Measurements from ENCODE around the gene SRGN.

The SRGN gene

DNA sequence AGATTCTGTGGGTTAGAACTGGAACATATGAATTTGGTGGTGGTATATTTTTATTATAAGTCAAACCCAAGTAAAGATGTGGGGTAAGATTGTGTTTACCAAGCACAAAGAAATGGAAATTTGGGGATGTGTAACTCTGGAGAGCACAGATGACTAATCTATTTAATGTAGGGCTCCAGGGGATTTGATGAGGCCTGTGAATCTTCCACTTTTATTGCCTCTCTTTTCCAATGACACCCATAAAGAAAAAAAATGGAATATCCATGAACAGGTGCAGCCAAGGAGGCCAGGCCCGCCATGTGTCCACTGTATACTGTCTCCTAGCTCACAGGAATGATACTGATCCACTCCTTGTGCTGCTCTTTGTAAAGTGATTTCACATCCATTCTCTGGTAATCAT is 2.8 kb downstream of the SRGN start:
- Mint-ChIP-seq H3K9me3 (no peaks in the 10 kb centered on the region), H3K27me3 (ENCODE audit: low read depth) (no peaks in the 10 kb centered on the region), H3K4me1 (ENCODE audit: low read depth) (peaks cover 54% of the 10 kb centered on the region), H3K36me3 (ENCODE audit: low read depth) (peaks cover 25% of the 10 kb centered on the region), H3K27ac (peak overlapping the region; percentile 99), H3K4me3 (peak overlapping the region; percentile 94)
- no peak for DNase-seq (ENCODE audit: low spot score)

DNA sequence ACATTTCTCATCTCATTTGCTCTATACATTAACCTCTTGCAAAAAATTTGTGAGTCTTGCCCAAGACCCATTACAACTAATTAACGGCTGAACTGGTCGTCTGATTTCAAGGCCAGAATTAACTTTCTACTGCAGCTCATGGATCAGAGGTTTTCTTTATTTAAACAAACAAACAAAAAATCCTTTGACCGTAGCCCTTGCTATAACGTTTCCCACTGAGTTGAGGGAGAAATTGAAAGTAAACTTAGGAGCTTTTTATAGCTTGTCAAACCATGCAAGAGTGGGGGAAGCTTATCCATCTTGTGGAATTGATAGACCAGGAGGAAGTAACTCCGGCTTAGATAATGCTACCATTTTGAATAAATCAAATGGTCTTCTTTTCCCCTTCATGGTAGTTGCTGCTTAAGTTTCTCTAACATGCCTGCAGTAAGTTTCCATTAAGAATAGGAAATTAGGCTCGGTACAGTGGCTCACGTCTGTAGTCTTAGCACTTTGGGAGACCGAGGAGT is 3.3 kb downstream of the SRGN start:
- H3K9me3 Mint-ChIP-seq = no peaks in the 10 kb centered on the region
- H3K27me3 Mint-ChIP-seq (ENCODE audit: low read depth) = no peaks in the 10 kb centered on the region
- no peak for DNase-seq (ENCODE audit: low spot score)
- peak overlapping the region; percentile 94 for H3K4me3 Mint-ChIP-seq
- H3K27ac Mint-ChIP-seq = peak overlapping the region; percentile 99
- H3K36me3 Mint-ChIP-seq (ENCODE audit: low read depth) = peaks cover 24% of the 10 kb centered on the region
- peaks cover 49% of the 10 kb centered on the region for H3K4me1 Mint-ChIP-seq (ENCODE audit: low read depth)

DNA sequence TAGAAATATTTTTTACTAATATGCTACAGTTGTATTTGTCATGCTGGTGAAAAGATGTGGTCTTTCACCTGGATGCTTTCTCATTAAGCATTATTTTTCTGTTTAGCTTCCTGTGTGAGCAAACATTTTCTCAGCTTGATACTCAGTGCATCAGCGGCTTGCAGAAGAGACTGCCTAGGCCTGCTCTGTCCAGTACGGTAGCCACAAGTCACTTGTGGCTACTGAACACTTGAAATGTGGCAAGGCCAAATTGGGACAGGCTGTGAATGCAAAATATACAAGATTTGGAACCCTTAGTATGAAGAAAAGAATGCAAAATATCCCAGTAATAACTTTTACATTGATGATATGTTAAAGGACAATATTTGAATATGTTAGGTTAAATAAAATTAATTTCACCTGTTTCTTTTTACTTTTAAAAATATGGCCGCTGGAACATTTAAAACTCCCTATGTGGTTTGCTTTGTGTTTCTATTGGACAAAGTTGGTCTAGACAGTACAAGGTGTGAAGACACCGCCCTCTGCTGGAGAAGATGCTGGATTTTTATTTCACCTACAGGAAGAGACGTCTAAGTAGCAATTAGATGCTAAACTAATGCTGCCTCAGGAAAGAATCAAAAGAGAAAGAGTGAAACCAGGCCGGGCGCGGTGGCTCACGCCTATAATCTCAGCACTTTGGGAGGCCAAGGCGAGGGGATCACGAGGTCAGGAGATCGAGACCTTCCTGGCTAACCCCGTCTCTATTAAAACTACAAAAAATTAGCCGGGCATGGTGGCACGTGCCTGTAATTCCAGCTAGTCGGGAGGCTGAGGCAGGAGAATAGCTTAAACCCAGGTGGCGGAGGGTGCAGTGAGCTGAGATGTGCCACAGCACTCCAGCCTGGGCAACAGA is 5.3 kb downstream of the SRGN start:
- Mint-ChIP-seq H3K9me3 (no peaks in the 10 kb centered on the region), H3K27me3 (ENCODE audit: low read depth) (no peaks in the 10 kb centered on the region), H3K36me3 (ENCODE audit: low read depth) (peaks cover 30% of the 10 kb centered on the region), H3K4me1 (ENCODE audit: low read depth) (peaks cover 38% of the 10 kb centered on the region), H3K4me3 (peak overlapping the region; percentile 43), H3K27ac (peak overlapping the region; percentile 86)
- DNase-seq (ENCODE audit: low spot score) = peak; percentile 73

DNA sequence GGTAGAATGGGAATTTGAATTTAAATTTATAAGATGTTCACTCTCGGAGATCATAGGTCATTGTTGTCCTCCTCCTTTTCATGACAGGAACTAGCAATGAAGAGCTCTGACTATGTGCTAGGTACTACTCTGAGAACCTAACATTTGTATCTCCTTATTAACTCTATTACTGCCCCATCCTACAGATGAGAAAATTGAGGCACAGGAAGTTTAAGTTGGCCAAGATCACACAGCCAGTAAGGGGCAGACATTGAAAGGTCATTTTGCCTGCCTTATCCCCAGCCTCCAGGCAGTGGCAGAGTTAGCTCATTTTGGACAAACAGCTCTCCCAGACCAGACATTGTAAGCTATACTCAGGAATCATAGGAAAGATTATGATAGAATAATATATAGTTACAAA is 6.0 kb downstream of the SRGN start:
- H3K4me3 Mint-ChIP-seq = no peak overlapping the region
- H3K36me3 Mint-ChIP-seq (ENCODE audit: low read depth) = peaks cover 29% of the 10 kb centered on the region
- H3K9me3 Mint-ChIP-seq = no peaks in the 10 kb centered on the region
- peaks cover 37% of the 10 kb centered on the region for H3K4me1 Mint-ChIP-seq (ENCODE audit: low read depth)
- peak overlapping the region; percentile 35 for H3K27ac Mint-ChIP-seq
- DNase-seq (ENCODE audit: low spot score) = no peak
- H3K27me3 Mint-ChIP-seq (ENCODE audit: low read depth) = no peaks in the 10 kb centered on the region

DNA sequence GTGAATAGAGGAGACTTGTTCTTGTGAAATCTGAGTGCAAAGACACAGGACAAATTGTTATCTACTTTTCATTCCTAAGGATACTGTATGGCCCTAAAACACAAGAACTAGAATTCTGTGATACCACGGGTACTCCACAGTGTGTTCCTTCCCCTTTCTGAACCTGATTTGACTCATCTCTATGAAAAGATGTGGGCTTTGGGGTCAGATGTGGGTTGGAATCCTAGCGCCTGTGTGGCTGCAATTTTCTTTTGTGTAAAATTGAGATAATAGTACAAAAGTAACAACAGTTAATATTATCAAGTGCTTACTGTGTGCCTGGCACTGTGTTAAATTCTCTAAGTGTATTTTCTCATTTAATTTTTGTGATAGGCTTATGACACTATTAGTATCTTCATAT is 8.1 kb downstream of the SRGN start:
- H3K27me3 Mint-ChIP-seq (ENCODE audit: low read depth) = no peaks in the 10 kb centered on the region
- no peak overlapping the region for H3K27ac Mint-ChIP-seq
- H3K36me3 Mint-ChIP-seq (ENCODE audit: low read depth) = peaks cover 25% of the 10 kb centered on the region
- no peaks in the 10 kb centered on the region for H3K9me3 Mint-ChIP-seq
- no peak overlapping the region for H3K4me3 Mint-ChIP-seq
- H3K4me1 Mint-ChIP-seq (ENCODE audit: low read depth) = peaks cover 27% of the 10 kb centered on the region
- no peak for DNase-seq (ENCODE audit: low spot score)

DNA sequence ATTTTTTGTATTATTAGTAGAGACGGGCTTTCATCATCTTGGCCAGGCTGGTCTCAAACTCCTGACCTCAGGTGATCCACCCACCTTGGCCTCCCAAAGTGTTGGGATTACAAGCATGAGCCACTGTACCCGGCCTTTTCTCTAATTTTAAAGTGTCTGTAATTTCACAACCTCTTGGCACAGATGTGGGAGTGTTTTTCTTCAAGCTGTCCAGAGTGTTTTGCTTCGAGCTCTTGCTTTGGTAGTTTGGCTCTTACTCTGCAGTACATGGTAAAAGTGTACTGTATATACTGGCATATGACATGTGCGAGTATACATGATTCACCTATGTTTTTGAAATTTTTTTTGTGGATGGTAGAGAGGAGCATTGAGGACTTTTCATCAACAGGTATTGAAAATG is 9.8 kb downstream of the SRGN start:
- H3K4me1 Mint-ChIP-seq (ENCODE audit: low read depth) = peaks cover 29% of the 10 kb centered on the region
- no peak overlapping the region for H3K27ac Mint-ChIP-seq
- no peaks in the 10 kb centered on the region for H3K9me3 Mint-ChIP-seq
- no peak for DNase-seq (ENCODE audit: low spot score)
- H3K4me3 Mint-ChIP-seq = no peak overlapping the region
- H3K27me3 Mint-ChIP-seq (ENCODE audit: low read depth) = no peaks in the 10 kb centered on the region
- H3K36me3 Mint-ChIP-seq (ENCODE audit: low read depth) = peaks cover 31% of the 10 kb centered on the region

DNA sequence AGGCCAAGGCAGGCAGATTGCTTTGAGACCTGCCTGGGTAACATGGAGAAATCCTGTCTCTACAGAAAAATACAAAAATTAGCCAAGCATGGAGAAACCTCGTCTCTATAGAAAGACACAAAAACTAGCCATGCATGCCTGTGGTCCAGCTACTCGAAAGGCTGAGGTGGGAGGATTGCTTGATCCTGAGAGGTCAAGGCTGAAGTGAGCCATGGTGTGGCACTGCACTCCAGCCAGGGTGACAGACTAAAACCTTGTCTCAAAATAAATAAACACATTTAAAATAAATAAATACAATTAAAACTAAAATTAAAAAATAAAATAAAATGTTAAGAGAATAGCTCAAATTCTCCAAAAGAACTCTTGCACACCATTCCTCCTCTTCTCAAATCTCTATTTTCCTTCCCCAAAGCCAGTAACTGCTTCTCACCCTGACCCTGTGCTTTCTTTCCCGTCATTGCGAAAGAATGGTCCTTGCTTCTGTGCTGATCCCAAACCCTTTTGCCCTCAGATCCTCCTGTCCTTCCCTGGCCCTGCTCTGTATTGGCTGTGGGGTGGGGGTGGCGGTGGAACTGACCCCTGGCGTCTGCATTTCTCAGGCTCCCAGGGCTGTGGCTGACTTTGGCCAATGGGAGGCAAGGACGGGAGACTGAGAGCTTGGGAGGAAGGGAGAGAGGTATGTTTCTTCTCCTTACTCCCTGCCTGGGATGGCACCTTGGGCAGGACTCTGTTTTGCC is 12.4 kb downstream of the SRGN start:
- H3K4me1 Mint-ChIP-seq (ENCODE audit: low read depth) = peaks cover 20% of the 10 kb centered on the region
- peaks cover 36% of the 10 kb centered on the region for H3K36me3 Mint-ChIP-seq (ENCODE audit: low read depth)
- no peak for DNase-seq (ENCODE audit: low spot score)
- H3K9me3 Mint-ChIP-seq = no peaks in the 10 kb centered on the region
- no peak overlapping the region for H3K27ac Mint-ChIP-seq
- H3K27me3 Mint-ChIP-seq (ENCODE audit: low read depth) = no peaks in the 10 kb centered on the region
- H3K4me3 Mint-ChIP-seq = no peak overlapping the region

DNA sequence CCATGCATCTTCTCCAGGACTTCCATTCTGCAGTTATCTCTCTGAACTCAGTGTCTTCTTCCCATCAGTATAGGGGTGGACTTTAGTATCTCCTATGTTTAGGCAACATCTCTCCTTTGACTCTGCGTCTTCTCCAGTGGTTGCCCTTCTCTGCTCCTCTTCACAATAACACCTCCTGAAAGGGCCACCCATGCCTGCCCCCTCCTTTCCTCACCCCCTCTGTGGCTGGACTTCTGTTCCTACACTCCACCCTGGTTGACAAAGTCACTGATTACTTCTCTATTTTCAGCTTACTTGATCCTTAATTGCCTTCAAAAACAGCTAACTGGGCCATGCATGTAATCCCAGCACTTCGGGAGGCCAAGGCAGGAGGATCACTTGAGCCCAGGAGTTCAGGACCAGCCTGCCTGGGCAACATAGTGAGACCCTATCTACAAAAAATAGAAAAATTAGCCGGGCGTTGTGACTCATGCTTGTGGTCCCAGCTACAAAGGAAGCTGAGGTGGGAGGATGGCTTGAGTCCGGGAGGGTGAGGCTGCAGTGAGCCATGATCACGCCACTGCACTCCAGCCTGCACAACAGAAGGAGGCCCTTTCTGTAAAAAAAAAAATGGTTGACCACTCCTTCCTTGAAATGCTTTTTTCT is 13.7 kb downstream of the SRGN start:
- Mint-ChIP-seq H3K4me1 (ENCODE audit: low read depth) (peaks cover 19% of the 10 kb centered on the region), H3K4me3 (no peak overlapping the region), H3K9me3 (no peaks in the 10 kb centered on the region), H3K27me3 (ENCODE audit: low read depth) (no peaks in the 10 kb centered on the region), H3K36me3 (ENCODE audit: low read depth) (peaks cover 38% of the 10 kb centered on the region), H3K27ac (peak overlapping the region; percentile 22)
- DNase-seq (ENCODE audit: low spot score) = no peak

DNA sequence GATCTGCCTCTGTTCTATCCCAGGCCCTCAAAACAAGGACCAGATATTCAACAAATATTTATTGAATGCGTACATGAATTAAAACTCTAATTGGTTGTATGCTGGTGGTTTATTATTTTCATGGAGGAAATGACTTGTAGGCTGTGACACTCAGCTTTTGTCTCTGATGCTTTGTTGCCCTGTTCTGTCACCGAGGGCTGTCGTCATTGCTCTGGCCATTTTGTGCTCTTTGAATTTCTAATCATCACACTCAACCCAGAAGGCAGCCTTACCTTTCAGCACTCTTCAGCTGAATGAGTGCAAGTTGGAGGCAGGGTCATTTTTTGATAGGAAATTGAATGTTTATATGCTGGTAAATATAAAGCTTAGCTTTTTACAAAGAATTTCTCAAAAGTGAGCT is 14.5 kb downstream of the SRGN start:
- no peaks in the 10 kb centered on the region for H3K9me3 Mint-ChIP-seq
- H3K27me3 Mint-ChIP-seq (ENCODE audit: low read depth) = no peaks in the 10 kb centered on the region
- no peak for DNase-seq (ENCODE audit: low spot score)
- H3K4me3 Mint-ChIP-seq = peak overlapping the region; percentile 3
- peak overlapping the region; percentile 22 for H3K27ac Mint-ChIP-seq
- peaks cover 40% of the 10 kb centered on the region for H3K36me3 Mint-ChIP-seq (ENCODE audit: low read depth)
- H3K4me1 Mint-ChIP-seq (ENCODE audit: low read depth) = peaks cover 19% of the 10 kb centered on the region

DNA sequence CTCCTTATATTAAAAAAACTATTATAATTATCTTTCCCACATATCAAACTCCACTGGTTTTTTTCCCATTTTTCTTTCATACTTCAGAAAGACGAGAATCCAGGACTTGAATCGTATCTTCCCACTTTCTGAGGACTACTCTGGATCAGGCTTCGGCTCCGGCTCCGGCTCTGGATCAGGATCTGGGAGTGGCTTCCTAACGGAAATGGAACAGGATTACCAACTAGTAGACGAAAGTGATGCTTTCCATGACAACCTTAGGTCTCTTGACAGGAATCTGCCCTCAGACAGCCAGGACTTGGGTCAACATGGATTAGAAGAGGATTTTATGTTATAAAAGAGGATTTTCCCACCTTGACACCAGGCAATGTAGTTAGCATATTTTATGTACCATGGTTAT is 15.9 kb downstream of the SRGN start:
- Mint-ChIP-seq H3K4me3 (no peak overlapping the region), H3K9me3 (no peaks in the 10 kb centered on the region), H3K4me1 (ENCODE audit: low read depth) (peaks cover 16% of the 10 kb centered on the region), H3K27ac (no peak overlapping the region), H3K27me3 (ENCODE audit: low read depth) (no peaks in the 10 kb centered on the region), H3K36me3 (ENCODE audit: low read depth) (peaks cover 32% of the 10 kb centered on the region)
- DNase-seq (ENCODE audit: low spot score) = no peak

DNA sequence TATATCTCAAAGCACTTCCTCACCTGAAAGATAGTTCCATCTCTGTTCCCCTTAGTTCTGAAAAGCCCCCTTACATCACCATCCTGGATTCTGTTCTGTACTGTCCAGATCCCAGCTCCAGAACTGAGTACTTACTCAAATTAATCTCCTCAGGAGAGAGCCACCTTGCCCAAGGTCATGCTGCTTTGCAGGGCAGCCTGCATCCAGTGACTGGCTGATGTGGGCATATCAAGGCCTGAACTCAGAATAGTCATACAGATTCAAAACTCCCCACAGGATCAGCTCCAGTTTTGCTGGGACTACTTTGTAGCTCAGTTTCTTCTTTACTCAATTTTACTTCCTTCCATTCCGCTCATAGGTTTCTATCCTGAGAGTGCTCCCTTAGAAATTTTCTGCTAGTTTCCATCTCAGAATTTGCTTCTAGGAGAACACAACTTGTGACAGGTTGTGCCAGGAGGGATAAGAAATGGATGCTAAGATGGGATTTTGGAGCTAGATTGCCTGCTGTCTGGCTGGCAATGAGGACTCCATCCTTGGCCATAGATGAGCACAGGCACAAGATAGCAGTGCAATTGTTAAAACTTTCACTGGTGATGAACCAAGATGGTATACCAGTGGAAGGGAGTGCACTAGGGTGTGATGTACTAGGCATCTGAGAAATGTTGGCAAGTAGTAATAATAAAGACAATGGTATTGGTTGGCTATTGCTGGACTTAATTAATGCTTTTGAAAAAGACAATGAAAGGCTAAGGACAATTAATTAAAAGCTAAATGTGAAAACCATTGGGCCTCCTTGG is 17.3 kb downstream of the SRGN start:
- no peak for DNase-seq (ENCODE audit: low spot score)
- Mint-ChIP-seq H3K9me3 (no peaks in the 10 kb centered on the region), H3K4me3 (no peak overlapping the region), H3K36me3 (ENCODE audit: low read depth) (peaks cover 27% of the 10 kb centered on the region), H3K27ac (no peak overlapping the region), H3K27me3 (ENCODE audit: low read depth) (no peaks in the 10 kb centered on the region), H3K4me1 (ENCODE audit: low read depth) (peaks cover 16% of the 10 kb centered on the region)

DNA sequence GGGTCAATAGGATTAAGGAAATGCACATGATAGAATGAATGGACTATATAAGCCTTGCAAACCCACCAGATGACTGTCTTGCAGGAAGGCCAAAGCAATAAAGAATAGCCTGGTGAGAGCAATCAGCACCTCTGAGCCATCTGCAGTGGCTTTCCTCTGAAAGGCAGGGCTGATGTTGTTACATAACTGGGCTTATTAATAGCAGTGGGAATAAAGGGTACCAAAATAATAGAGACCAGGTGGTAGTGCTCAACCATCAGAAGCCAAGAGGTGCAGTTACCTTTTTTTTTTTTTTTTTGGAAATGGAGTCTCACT is 19.2 kb downstream of the SRGN start:
- H3K4me3 Mint-ChIP-seq = no peak overlapping the region

DNA sequence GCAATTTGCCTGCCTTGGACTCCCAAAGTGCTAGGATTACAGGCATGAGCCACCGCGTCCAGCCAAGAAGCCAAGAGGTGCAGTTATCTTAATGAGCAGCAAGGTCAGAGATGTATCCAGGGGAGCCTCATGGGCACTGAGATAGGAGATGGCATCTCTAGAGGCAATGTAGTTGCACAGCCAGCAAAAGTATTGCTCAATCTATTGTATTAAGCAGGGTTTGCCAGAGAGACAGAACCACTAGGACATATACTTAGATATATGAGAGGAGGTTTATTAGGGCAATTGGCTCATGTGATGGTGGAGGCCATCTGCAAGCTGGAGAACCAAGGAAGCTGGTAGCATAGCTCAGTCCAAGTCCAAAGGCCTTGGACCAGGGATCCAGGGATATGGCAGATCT is 19.8 kb downstream of the SRGN start:
- H3K4me3 Mint-ChIP-seq = no peak overlapping the region
- no peak overlapping the region for H3K27ac Mint-ChIP-seq
- H3K36me3 Mint-ChIP-seq (ENCODE audit: low read depth) = peaks cover 15% of the 10 kb centered on the region
- no peak for DNase-seq (ENCODE audit: low spot score)
- H3K4me1 Mint-ChIP-seq (ENCODE audit: low read depth) = no peaks in the 10 kb centered on the region
- no peaks in the 10 kb centered on the region for H3K9me3 Mint-ChIP-seq
- H3K27me3 Mint-ChIP-seq (ENCODE audit: low read depth) = peaks cover 4% of the 10 kb centered on the region

More for the DNA sequence above, 19.2 kb downstream of the SRGN start:
- no peaks in the 10 kb centered on the region for H3K9me3 Mint-ChIP-seq
- no peak for DNase-seq (ENCODE audit: low spot score)
- peaks cover 17% of the 10 kb centered on the region for H3K36me3 Mint-ChIP-seq (ENCODE audit: low read depth)
- H3K27me3 Mint-ChIP-seq (ENCODE audit: low read depth) = peaks cover 4% of the 10 kb centered on the region
- peaks cover 2% of the 10 kb centered on the region for H3K4me1 Mint-ChIP-seq (ENCODE audit: low read depth)
- no peak overlapping the region for H3K27ac Mint-ChIP-seq

All from T-helper 2 cell treated with Interferon-gamma antibody and Interleukin-4, amounts not matched to agents 5 μg/mL and 100 μg/mL, for 36 hours (primary cell).